OCI-LY3 (cell line): ENCODE data around the gene ST14.
"Not testable (repeated sequence)": the region's sequence is repeated elsewhere in the genome, so short reads cannot be mapped to it uniquely, and the experiment has no call there.

Experiments
- CTCF ChIP-seq: fragments of 200-600, 300-600 bp; sonication (generic); IDR thresholded peaks from 2 replicates; pipeline ENCODE4 v1.5.1; 2014; ENCODE audit warnings: antibody characterized with exemption, low read length, low read depth
- EZH2phosphoT487 ChIP-seq: fragments of 200-600 bp; shearing (Covaris generic); IDR thresholded peaks from 2 replicates; pipeline ENCODE4 v1.6.1; 2018; ENCODE audit warnings: antibody characterized with exemption, mixed run types, low read depth

DNA sequence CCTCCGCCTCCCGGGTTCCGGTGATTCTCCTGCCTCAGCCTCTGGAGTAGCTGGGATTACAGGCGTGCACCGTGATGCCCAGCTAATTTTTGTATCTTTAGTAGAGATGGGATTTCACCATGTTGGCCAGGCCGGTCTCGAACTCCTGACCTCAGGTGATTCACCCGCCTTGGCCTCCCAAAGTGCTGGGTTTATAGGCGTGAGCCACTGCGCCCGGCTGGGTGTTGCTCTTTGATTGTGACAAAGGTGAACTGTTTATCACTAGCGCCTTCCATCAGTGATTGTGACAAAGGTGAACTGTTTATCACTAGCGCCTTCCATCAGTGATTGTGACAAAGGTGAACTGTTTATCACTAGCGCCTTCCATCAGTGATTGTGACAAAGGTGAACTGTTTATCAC lies 34.0 kb downstream of the ST14 start:
- TF ChIP-seq CTCF, EZH2phosphoT487: not testable (repeated sequence)
